Trophoblast cell (in vitro differentiated cells and primary cell): ENCODE results near the gene MT2A.

Experiments
- DNase-seq, 2 donors: peaks; one replicate each; pipeline ENCODE4 v3.0.0-alpha.2; 2016
- H2AFZ ChIP-seq: 2 replicates; pipeline ENCODE4 v1.6.1; 2013; ENCODE audit warnings: low read length, moderate library complexity, mild to moderate bottlenecking; ENCODE audit not compliant: insufficient read depth, poor library complexity
- H2AK5ac ChIP-seq: 2 replicates; pipeline ENCODE4 v1.6.1; 2013; ENCODE audit warnings: mild to moderate bottlenecking, low read length
- H2BK120ac ChIP-seq: 2 replicates; pipeline ENCODE4 v1.6.1; 2013; ENCODE audit warnings: low read length, mild to moderate bottlenecking, moderate library complexity; ENCODE audit not compliant: insufficient read depth, poor library complexity
- H2BK12ac ChIP-seq: 2 replicates; pipeline ENCODE4 v1.6.1; 2013; ENCODE audit warnings: mild to moderate bottlenecking, low read length, moderate library complexity
- H2BK5ac ChIP-seq: 2 replicates; pipeline ENCODE4 v1.6.1; 2013; ENCODE audit warnings: low read length, low read depth, moderate library complexity, mild to moderate bottlenecking; ENCODE audit not compliant: poor library complexity
- H3K14ac ChIP-seq: 2 replicates; pipeline ENCODE4 v1.6.1; 2013; ENCODE audit warnings: mild to moderate bottlenecking, low read length
- H3K18ac ChIP-seq: 2 replicates; pipeline ENCODE4 v1.6.1; 2013; ENCODE audit warnings: mild to moderate bottlenecking, low read length
- H3K23ac ChIP-seq: 2 replicates; pipeline ENCODE4 v1.6.1; 2013; ENCODE audit warnings: low read length
- H3K27ac ChIP-seq: 2 replicates; pipeline ENCODE4 v1.5.1; 2013; ENCODE audit warnings: low read depth, mild to moderate bottlenecking, inconsistent platforms, low read length, moderate library complexity
- H3K27me3 ChIP-seq: 2 replicates; pipeline ENCODE4 v1.6.1; 2013; ENCODE audit warnings: inconsistent platforms, mild to moderate bottlenecking, low read length, moderate library complexity; ENCODE audit not compliant: insufficient read depth
- H3K36me3 ChIP-seq, 2 experiments: 1 replicate in 1 of 2; 2 replicates in 1 of 2; pipeline ENCODE4 v1.6.1; 2013; ENCODE audit warnings: low read length in 2 of 2, mild to moderate bottlenecking in 2 of 2, moderate library complexity in 1 of 2; ENCODE audit not compliant: insufficient read depth in 2 of 2, control insufficient read depth in 1 of 2
- H3K4ac ChIP-seq: 2 replicates; pipeline ENCODE4 v1.6.1; 2013; ENCODE audit warnings: low read depth, mild to moderate bottlenecking, low read length, moderate library complexity
- H3K4me1 ChIP-seq, 2 experiments: 1 replicate in 1 of 2; 2 replicates in 1 of 2; pipeline ENCODE4 v1.6.1; 2013; ENCODE audit warnings: low read length in 2 of 2, mild to moderate bottlenecking in 2 of 2, moderate library complexity in 1 of 2; ENCODE audit not compliant: insufficient read depth in 2 of 2, control insufficient read depth in 1 of 2
- H3K4me2 ChIP-seq: 2 replicates; pipeline ENCODE4 v1.6.1; 2013; ENCODE audit warnings: inconsistent platforms, mild to moderate bottlenecking, low read length, moderate library complexity
- H3K4me3 ChIP-seq: 2 replicates; pipeline ENCODE4 v1.5.1; 2013; ENCODE audit warnings: mild to moderate bottlenecking, low read depth, low read length, inconsistent platforms
- H3K79me1 ChIP-seq: one replicate; pipeline ENCODE4 v1.6.1; 2013; ENCODE audit warnings: low read length
- H3K79me2 ChIP-seq: 2 replicates; pipeline ENCODE4 v1.6.1; 2013; ENCODE audit warnings: low read length, mild to moderate bottlenecking; ENCODE audit not compliant: control insufficient read depth, insufficient read depth, poor library complexity
- H3K9ac ChIP-seq: 2 replicates; pipeline ENCODE4 v1.6.1; 2013; ENCODE audit warnings: mild to moderate bottlenecking, low read length
- H3K9me3 ChIP-seq: 2 replicates; pipeline ENCODE4 v1.6.1; 2013; ENCODE audit warnings: low read depth, mild to moderate bottlenecking, control low read depth, inconsistent platforms, low read length; ENCODE audit not compliant: insufficient read depth
- H4K12ac ChIP-seq: 2 replicates; pipeline ENCODE4 v1.6.1; 2013; ENCODE audit warnings: low read depth, mild to moderate bottlenecking, low read length, moderate library complexity
- H4K8ac ChIP-seq: 2 replicates; pipeline ENCODE4 v1.6.1; 2013; ENCODE audit warnings: low read depth, mild to moderate bottlenecking, low read length, moderate library complexity
- H4K91ac ChIP-seq: one replicate; pipeline ENCODE4 v1.6.1; 2013; ENCODE audit warnings: low read depth, mild to moderate bottlenecking, low read length, moderate library complexity
- WGBS: extraction: QIAGEN DNeasy Blood & Tissue Kit; methylation state at CpG from one replicate; pipeline ENCODE4 v1.1.7; 2013; ENCODE audit warnings: missing lambda C conversion rate; ENCODE audit not compliant: insufficient read length, insufficient coverage; ENCODE audit errors: extremely low coverage; 5-methylcytosine and 5-hydroxymethylcytosine counted together

Gene MT2A

GRCh38 chr16:56632848-56633365 is 24.5 kb downstream of the MT2A start:
- Histone ChIP-seq H3K9me3 (peaks cover 8% of the 10 kb centered on the region), H3K4me1 (peaks cover 3 to 11% of the 10 kb centered on the region in 2 experiments), H3K79me1 (no peaks in the 10 kb centered on the region), H3K27ac (no peak overlapping the region), H3K4ac (no peak overlapping the region), H3K36me3 (no peaks in the 10 kb centered on the region), H3K18ac (no peak overlapping the region), H2BK120ac (no peak overlapping the region), H3K14ac (no peak overlapping the region), H2BK12ac (no peak overlapping the region), H3K4me2 (peak overlapping the region; percentile 58), H3K9ac (no peak overlapping the region), H4K8ac (no peak overlapping the region), H3K4me3 (no peak overlapping the region), H2AFZ (no peak overlapping the region), H3K23ac (no peak overlapping the region), H3K27me3 (peaks cover 70% of the 10 kb centered on the region), H3K79me2 (no peaks in the 10 kb centered on the region), H4K12ac (no peak overlapping the region), H2AK5ac (no peak overlapping the region), H2BK5ac (no peak overlapping the region), H4K91ac (no peak overlapping the region)
- no peak for DNase-seq
- no CpG with 5 or more reads among the region's 6 CpGs for WGBS

- no peak for DNase-seq
- Histone ChIP-seq H2BK12ac (no peak overlapping the region), H3K23ac (no peak overlapping the region), H2AFZ (no peak overlapping the region), H3K79me1 (no peaks in the 10 kb centered on the region), H3K18ac (no peak overlapping the region), H3K79me2 (no peaks in the 10 kb centered on the region), H3K9me3 (peaks cover 12% of the 10 kb centered on the region), H3K36me3 (no peaks in the 10 kb centered on the region), H2BK5ac (no peak overlapping the region), H3K27ac (no peak overlapping the region), H3K4ac (no peak overlapping the region), H4K8ac (no peak overlapping the region), H2BK120ac (no peak overlapping the region), H3K4me2 (no peak overlapping the region), H3K14ac (no peak overlapping the region), H3K9ac (no peak overlapping the region), H3K4me1 (peaks cover 3 to 15% of the 10 kb centered on the region in 2 experiments), H2AK5ac (no peak overlapping the region), H4K91ac (no peak overlapping the region), H3K4me3 (peak overlapping the region; percentile 57), H4K12ac (no peak overlapping the region), H3K27me3 (peaks cover 77% of the 10 kb centered on the region)
- no CpG with 5 or more reads among the region's 7 CpGs for WGBS
Observed at GRCh38 chr16:56633535-56633934, 25.2 kb downstream of the MT2A start.

GRCh38 chr16:56634715-56635440 is 26.5 kb downstream of the MT2A start:
- no peaks in the 10 kb centered on the region for H3K79me2 ChIP-seq
- no peak overlapping the region for H3K27ac ChIP-seq
- H4K12ac ChIP-seq: no peak overlapping the region
- peaks cover 12% of the 10 kb centered on the region for H3K9me3 ChIP-seq
- no peak overlapping the region for H2AFZ ChIP-seq
- no CpG with 5 or more reads among the region's 47 CpGs for WGBS
- no peak overlapping the region for H3K23ac ChIP-seq
- peaks cover 0 to 9% of the 10 kb centered on the region in 2 experiments for H3K4me1 ChIP-seq
- DNase-seq: no peak
- no peak overlapping the region for H3K18ac ChIP-seq
- H3K14ac ChIP-seq: no peak overlapping the region
- no peaks in the 10 kb centered on the region for H3K79me1 ChIP-seq
- no peak overlapping the region for H4K8ac ChIP-seq
- H2BK12ac ChIP-seq: no peak overlapping the region
- H4K91ac ChIP-seq: no peak overlapping the region
- no peaks in the 10 kb centered on the region for H3K36me3 ChIP-seq
- H3K9ac ChIP-seq: no peak overlapping the region
- H3K4me3 ChIP-seq: no peak overlapping the region
- H3K4ac ChIP-seq: no peak overlapping the region
- no peak overlapping the region for H3K4me2 ChIP-seq
- H2AK5ac ChIP-seq: no peak overlapping the region
- H3K27me3 ChIP-seq: peaks cover 89% of the 10 kb centered on the region
- no peak overlapping the region for H2BK120ac ChIP-seq
- no peak overlapping the region for H2BK5ac ChIP-seq

- no peaks in the 10 kb centered on the region for H3K79me1 ChIP-seq
- no peak overlapping the region for H3K4me2 ChIP-seq
- peaks cover 12% of the 10 kb centered on the region for H3K9me3 ChIP-seq
- H3K36me3 ChIP-seq: no peaks in the 10 kb centered on the region
- no peak overlapping the region for H3K4me3 ChIP-seq
- no peak overlapping the region for H3K23ac ChIP-seq
- no peak overlapping the region for H3K18ac ChIP-seq
- H3K4me1 ChIP-seq: peaks cover 0 to 9% of the 10 kb centered on the region in 2 experiments
- H2BK5ac ChIP-seq: no peak overlapping the region
- no peak overlapping the region for H3K9ac ChIP-seq
- no peak overlapping the region for H3K27ac ChIP-seq
- no CpG with 5 or more reads among the region's 40 CpGs for WGBS
- peaks cover 89% of the 10 kb centered on the region for H3K27me3 ChIP-seq
- no peak overlapping the region for H2BK12ac ChIP-seq
- no peak overlapping the region for H4K8ac ChIP-seq
- no peak overlapping the region for H3K14ac ChIP-seq
- DNase-seq: no peak
- no peak overlapping the region for H2AK5ac ChIP-seq
- H2BK120ac ChIP-seq: no peak overlapping the region
- no peak overlapping the region for H3K4ac ChIP-seq
- no peaks in the 10 kb centered on the region for H3K79me2 ChIP-seq
- H2AFZ ChIP-seq: no peak overlapping the region
- H4K12ac ChIP-seq: no peak overlapping the region
- H4K91ac ChIP-seq: no peak overlapping the region
Observed at GRCh38 chr16:56635441-56635967, 27.1 kb downstream of the MT2A start.
